Mucosa of stomach (tissue), 1 donor: Measurements from ENCODE around the gene ADGRF3.
"Not testable (repeated sequence)": the region's sequence is repeated elsewhere in the genome, so short reads cannot be mapped to it uniquely, and the experiment has no call there.

ENCODE experiments used
- H3K27me3 ChIP-seq: one replicate; pipeline ENCODE4 v1.7.0; 2013; ENCODE audit warnings: mild to moderate bottlenecking, low read length; ENCODE audit not compliant: control insufficient read depth, insufficient read depth
- H3K36me3 ChIP-seq: one replicate; pipeline ENCODE4 v1.7.0; 2013; ENCODE audit warnings: low read length; ENCODE audit not compliant: control insufficient read depth, insufficient read depth
- H3K4me1 ChIP-seq: one replicate; pipeline ENCODE4 v1.7.0; 2013; ENCODE audit warnings: mild to moderate bottlenecking, low read length; ENCODE audit not compliant: control insufficient read depth, insufficient read depth
- H3K4me3 ChIP-seq: one replicate; pipeline ENCODE4 v1.7.0; 2013; ENCODE audit warnings: low read length
- H3K9ac ChIP-seq: one replicate; pipeline ENCODE4 v1.7.0; 2013; ENCODE audit warnings: mild to moderate bottlenecking, low read length, moderate library complexity
- H3K9me3 ChIP-seq: one replicate; pipeline ENCODE4 v1.7.0; 2013; ENCODE audit warnings: mild to moderate bottlenecking, low read length, moderate library complexity; ENCODE audit not compliant: control insufficient read depth
- donor health status: Pancreatic carcinoma.

The ADGRF3 gene

DNA sequence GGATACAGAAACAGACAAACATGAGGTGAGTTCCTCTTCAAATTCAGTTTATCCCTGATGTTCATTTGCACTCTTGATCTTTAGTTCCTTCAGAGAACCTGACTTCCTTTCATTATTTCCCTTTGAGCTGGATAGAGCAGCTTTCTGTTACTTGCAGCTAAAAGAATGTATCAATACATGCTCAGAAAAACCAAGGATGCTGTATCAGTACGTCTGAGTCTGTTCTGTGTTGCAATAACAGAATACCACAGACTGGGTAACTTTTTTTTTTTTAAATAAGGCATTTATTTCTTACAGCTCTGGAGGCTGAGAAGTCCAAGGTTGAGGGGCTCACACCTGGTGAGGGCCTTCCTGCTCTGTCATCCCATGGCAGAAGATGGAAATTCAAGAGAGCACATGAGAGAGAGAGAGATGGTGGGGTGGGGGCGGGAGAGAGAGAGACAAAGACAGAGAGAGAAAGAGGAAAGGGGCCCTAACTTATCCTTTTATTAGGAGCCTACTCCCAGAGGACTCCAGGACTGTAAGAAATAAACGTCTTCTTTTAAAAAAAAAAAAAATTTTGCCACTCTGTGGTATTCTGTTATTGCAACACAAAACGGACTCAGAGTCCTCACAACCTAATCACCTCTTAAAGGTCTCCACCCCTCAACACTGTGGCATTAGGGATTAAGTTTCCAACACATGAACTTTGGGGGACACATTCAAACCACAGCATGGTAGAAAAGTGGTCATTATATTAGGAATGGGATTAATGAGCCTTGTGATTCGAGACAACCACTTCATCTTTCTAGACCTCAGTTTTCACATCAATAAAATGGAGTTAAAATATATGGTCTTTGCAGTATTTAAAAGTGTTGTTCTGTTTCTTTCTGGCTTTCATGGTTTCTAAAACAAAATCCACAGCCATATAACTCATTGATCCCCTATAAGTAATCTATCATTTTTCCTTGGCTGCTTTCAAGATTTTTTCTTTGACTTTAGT, 19.0 kb downstream of the ADGRF3 start:
- H3K9me3 ChIP-seq = no peaks in the 10 kb centered on the region
- no peaks in the 10 kb centered on the region for H3K27me3 ChIP-seq
- no peaks in the 10 kb centered on the region for H3K36me3 ChIP-seq
- no peak overlapping the region for H3K4me3 ChIP-seq
- H3K4me1 ChIP-seq = no peaks in the 10 kb centered on the region
- no peak overlapping the region for H3K9ac ChIP-seq

DNA sequence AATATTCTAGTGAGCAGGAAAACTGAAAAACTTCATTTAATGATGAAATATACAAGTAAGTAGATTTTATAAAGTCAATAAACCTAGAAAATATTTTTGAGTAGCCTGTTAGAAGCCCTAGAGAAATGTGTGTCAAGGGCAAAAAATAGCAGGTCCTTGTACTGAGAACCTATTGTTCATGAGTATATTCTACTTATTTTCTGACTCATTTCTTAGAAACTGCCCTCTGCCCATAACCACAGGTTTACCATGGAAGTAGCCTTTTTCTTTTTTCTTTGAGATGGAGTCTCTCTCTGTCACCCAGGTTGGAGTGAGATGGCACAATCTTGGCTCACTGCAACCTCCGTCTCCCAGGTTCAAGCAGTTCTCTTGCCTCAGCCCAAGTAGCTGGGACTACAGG, 20.1 kb downstream of the ADGRF3 start:
- no peaks in the 10 kb centered on the region for H3K4me1 ChIP-seq
- H3K27me3 ChIP-seq = no peaks in the 10 kb centered on the region
- no peak overlapping the region for H3K9ac ChIP-seq
- no peak overlapping the region for H3K4me3 ChIP-seq
- no peaks in the 10 kb centered on the region for H3K36me3 ChIP-seq
- no peaks in the 10 kb centered on the region for H3K9me3 ChIP-seq

DNA sequence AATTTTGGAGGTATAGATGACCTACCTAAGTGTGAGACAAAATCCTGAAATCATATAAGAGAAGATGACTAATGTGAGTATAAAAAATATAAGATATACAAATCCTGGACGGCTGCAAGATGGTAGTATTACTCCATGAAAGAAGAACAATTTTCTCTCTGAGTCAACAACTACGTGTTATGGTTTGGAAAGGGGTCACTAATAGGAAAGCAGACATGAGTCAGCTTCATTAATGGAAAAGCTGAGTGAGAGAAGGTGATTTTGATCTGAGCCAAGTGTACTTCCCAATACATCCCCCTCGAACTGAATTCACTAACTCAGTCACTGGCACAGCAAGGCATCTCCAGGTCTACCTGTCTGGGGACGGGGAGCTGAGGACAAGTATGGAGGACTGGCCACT, 20.7 kb downstream of the ADGRF3 start:
- H3K36me3 ChIP-seq = no peaks in the 10 kb centered on the region
- no peak overlapping the region for H3K9ac ChIP-seq
- no peak overlapping the region for H3K4me3 ChIP-seq
- H3K4me1 ChIP-seq = no peaks in the 10 kb centered on the region
- H3K27me3 ChIP-seq = no peaks in the 10 kb centered on the region
- H3K9me3 ChIP-seq = no peaks in the 10 kb centered on the region

DNA sequence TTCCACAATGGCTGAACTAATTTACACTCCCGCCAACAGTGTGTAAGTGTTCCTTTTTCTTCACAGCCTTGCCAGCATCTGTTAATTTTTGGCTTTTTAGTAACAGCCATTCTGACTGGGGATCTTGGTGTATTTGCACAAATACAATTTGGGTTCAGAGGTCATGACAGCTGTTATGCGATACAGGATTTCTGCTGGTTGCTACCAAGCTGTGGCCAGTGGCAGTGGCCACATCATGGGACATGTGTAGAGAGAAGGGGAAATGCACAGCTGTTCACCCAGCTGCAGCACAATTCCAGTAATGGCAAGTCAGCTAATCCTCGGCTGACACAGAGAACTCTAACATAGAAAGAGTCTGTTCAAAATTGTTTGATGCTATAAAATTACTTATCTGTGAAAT, 21.7 kb downstream of the ADGRF3 start:
- no peak overlapping the region for H3K9ac ChIP-seq
- H3K36me3 ChIP-seq = no peaks in the 10 kb centered on the region
- H3K4me1 ChIP-seq = no peaks in the 10 kb centered on the region
- H3K4me3 ChIP-seq = no peak overlapping the region
- H3K27me3 ChIP-seq = no peaks in the 10 kb centered on the region
- no peaks in the 10 kb centered on the region for H3K9me3 ChIP-seq

DNA sequence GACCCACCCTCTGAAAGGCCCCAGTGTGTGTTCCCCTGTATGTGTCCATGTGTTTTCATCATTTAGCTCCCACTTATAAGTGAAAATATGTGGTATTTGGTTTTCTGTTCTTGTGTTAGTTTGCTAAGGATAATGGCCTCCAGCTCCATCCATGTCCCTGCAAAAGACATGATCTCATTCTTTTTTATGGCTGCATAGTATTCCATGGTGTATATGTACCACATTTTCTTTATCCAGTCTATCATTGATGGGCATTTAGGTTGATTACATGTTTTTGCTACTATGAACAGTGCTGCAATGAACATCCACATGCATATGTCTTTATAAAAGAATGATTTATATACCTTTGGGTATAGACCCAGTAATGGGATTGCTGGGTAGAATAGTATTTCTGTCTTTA, 22.1 kb downstream of the ADGRF3 start:
- H3K27me3 ChIP-seq, H3K9me3 ChIP-seq, H3K36me3 ChIP-seq, H3K4me1 ChIP-seq, H3K4me3 ChIP-seq, H3K9ac ChIP-seq: not testable (repeated sequence)

DNA sequence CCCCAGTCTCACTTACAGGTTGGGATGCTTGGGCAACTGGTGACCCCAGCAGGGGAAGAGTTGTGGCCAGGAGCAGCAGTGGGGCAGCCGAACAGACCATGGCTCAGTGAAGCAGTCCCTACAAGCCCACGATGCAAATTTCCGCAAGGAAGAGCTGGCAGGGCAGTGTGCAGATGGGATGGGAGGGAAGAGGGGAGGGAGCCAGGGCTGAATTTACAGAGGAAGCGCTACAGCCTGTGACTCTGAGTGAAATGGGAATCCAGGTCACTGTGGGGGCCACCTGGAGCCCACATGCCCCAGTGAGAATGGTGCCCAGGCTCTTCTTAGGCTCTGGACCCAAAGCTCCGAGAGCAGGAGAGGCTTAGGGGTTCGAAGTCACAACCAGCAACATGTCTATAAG, 27.6 kb downstream of the ADGRF3 start:
- no peaks in the 10 kb centered on the region for H3K36me3 ChIP-seq
- H3K4me1 ChIP-seq = peaks cover 7% of the 10 kb centered on the region
- H3K9me3 ChIP-seq = no peaks in the 10 kb centered on the region
- H3K9ac ChIP-seq = no peak overlapping the region
- H3K27me3 ChIP-seq = peaks cover 6% of the 10 kb centered on the region
- no peak overlapping the region for H3K4me3 ChIP-seq

DNA sequence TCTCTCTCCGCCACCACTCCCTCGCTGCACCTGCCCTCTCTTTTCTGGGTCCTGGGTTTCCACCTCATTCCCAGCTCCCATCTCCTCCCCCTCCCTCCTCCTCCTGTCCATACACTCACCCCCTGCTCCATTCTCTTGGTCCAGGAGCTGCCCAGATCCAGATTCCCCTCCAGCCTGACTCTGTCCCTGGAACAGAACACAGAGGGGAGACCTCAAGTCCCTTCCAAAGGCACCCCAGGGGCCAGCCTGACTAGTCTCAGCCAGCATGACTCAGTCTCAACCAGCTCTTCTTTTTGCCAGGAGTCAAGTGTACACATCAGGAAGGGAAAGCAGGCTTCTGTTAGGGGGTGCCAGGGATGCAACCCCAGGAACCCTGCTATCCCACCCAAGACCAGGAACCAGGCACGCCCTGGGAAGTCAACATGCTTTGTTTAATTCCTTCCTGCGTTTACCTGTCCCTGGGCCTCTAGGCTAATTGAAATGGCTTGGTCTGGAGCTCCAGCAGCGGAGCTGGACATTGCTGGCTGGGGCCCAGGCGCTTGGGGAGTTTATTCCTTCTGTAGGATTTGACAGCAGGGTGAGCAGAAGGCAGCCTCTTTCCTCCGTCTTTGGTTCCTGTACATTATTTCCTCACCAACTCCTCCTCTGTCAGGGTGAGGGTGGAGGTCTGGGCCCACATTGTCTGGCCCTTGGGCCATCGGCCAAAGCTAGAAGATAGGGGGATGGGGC, 29.0 kb downstream of the ADGRF3 start:
- Histone ChIP-seq H3K9me3 (no peaks in the 10 kb centered on the region), H3K4me1 (peaks cover 7% of the 10 kb centered on the region), H3K9ac (no peak overlapping the region), H3K27me3 (peaks cover 6% of the 10 kb centered on the region), H3K4me3 (no peak overlapping the region), H3K36me3 (no peaks in the 10 kb centered on the region)

DNA sequence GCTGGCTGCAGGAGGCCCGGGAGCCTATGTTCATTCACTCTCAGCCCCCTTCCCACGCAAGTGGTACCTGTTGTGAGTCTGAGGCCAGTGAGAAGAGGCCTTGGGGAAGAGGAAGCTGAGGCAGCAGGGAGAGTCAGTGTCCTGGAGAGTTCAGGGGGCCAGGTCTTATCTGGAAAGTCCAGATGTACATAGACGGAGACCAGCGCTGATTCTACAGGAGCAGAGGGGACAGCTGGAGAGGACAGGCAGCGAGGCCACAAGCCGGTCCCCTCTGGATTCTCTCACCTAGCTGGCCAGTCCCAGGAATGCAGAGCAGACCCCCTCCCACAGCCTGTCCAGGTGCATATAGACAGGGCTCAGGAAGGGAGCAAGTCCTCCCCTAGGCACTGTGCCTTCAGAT, 29.7 kb downstream of the ADGRF3 start:
- Histone ChIP-seq H3K4me3 (no peak overlapping the region), H3K9me3 (no peaks in the 10 kb centered on the region), H3K36me3 (no peaks in the 10 kb centered on the region), H3K9ac (no peak overlapping the region), H3K4me1 (peaks cover 7% of the 10 kb centered on the region), H3K27me3 (peaks cover 6% of the 10 kb centered on the region)

DNA sequence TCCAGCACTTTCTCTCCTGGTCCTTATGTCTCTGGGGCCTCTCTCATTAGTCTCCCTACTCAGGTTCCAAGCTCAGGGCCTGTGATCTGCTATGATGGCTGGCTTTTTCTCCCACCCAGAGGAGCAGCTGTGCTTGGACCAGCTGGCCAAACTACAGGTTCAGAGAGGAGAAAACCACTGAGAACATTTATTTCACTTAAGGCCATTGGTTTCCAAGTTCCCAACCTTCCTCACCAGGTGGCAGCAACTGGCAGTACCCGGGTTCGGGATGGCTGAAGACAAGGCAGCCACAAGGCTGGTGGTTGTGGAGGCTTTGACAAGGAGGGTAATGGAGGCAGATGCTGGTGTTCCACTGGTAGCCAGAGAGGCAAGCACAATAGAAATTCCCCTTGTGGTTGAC, 30.5 kb downstream of the ADGRF3 start:
- Histone ChIP-seq H3K9ac (no peak overlapping the region), H3K4me3 (no peak overlapping the region), H3K9me3 (no peaks in the 10 kb centered on the region), H3K4me1 (peaks cover 7% of the 10 kb centered on the region), H3K27me3 (peaks cover 6% of the 10 kb centered on the region), H3K36me3 (no peaks in the 10 kb centered on the region)

DNA sequence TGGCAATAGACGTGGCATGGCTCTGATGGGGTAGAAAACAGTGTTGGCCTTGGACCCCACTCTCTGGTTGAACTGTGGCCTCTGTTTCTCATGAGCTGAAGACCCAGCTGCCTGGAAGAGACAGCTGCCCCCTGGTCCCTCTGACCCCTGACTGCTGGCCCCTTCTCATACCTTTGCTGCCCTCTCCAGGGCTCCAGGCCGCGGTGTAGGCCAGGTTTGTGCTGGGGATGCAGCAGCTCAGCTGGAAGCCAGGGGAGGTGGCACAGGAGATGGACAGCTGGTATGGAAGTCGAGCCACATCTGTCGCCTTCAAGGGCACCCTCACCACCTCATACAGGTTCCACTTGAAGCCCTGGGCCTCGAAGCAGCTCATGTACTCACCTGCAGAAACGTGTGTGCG, 32.3 kb downstream of the ADGRF3 start:
- H3K4me3 ChIP-seq = no peak overlapping the region
- peaks cover 7% of the 10 kb centered on the region for H3K4me1 ChIP-seq
- H3K36me3 ChIP-seq = no peaks in the 10 kb centered on the region
- H3K27me3 ChIP-seq = peaks cover 6% of the 10 kb centered on the region
- no peak overlapping the region for H3K9ac ChIP-seq
- H3K9me3 ChIP-seq = no peaks in the 10 kb centered on the region

DNA sequence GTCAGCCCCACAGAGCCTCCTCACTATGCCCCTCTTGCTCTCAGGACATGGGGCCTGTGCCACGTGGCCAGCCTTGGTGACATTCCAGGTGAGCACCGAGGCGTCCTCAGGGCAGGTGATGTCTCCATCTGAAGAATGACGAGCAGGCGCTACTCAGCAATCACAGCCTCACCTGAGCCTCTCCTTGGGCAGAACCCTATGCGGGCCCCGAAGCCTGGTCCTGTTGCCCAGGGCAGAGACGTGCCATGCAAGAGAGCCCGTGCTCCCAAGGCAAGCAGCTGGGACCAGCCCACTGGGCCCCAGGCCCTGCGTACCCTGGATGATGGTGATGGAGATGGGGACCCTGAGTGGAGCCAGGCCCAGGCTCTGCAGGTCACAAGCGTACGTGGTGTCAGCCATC, 33.1 kb downstream of the ADGRF3 start:
- Histone ChIP-seq H3K27me3 (peaks cover 6% of the 10 kb centered on the region), H3K4me3 (no peak overlapping the region), H3K9me3 (no peaks in the 10 kb centered on the region), H3K9ac (no peak overlapping the region), H3K36me3 (no peaks in the 10 kb centered on the region), H3K4me1 (peaks cover 7% of the 10 kb centered on the region)

DNA sequence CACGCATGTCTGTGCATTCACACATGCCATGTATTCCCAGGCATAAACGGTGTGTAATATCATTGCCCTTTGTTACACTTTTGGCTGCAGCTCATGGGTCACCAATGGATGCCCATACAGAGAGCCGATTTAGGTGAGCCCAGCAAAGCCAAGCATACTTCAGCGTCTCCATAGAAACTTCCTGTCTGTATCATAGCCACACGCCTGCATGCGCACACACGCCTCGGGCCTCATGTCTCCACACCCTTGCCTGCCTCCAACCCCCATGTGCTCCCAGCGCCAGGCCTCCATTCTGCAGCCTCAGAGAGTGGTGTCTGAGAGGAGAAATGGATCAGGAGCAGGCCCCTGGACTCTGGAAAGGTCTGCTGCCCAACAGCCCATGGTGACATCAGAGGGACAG, 34.1 kb downstream of the ADGRF3 start:
- peaks cover 6% of the 10 kb centered on the region for H3K27me3 ChIP-seq
- H3K4me3 ChIP-seq = no peak overlapping the region
- no peaks in the 10 kb centered on the region for H3K9me3 ChIP-seq
- no peaks in the 10 kb centered on the region for H3K36me3 ChIP-seq
- peaks cover 1% of the 10 kb centered on the region for H3K4me1 ChIP-seq
- no peak overlapping the region for H3K9ac ChIP-seq
